HG03571 (cell line): ENCODE data around the gene UROC1.

Experiments
- ATAC-seq: cut with Tn5 transposase; IDR thresholded peaks from one replicate; pipeline ENCODE4 v1.9.1; 2021; ENCODE audit not compliant: unreplicated experiment

The UROC1 gene

GRCh38 chr3:126517986-126518778 lies 609 bp upstream of the UROC1 start:
- no peak for ATAC-seq

GRCh38 chr3:126516936-126517290 lies 660 bp downstream of the UROC1 start:
- ATAC-seq = no peak

GRCh38 chr3:126516152-126516935 lies 1.2 kb downstream of the UROC1 start:
- ATAC-seq = no peak

GRCh38 chr3:126515066-126515706 lies 2.4 kb downstream of the UROC1 start:
- no peak for ATAC-seq

- no peak for ATAC-seq
Measured at GRCh38 chr3:126514161-126514560, 3.4 kb downstream of the UROC1 start.

- ATAC-seq = no peak
Measured at GRCh38 chr3:126512916-126513650, 4.5 kb downstream of the UROC1 start.

GRCh38 chr3:126512026-126512425 lies 5.5 kb downstream of the UROC1 start:
- ATAC-seq = no peak

- ATAC-seq = no peak
Measured at GRCh38 chr3:126511291-126511690, 6.3 kb downstream of the UROC1 start.

- no peak for ATAC-seq
Measured at GRCh38 chr3:126510308-126510910, 7.2 kb downstream of the UROC1 start.

- no peak for ATAC-seq
Measured at GRCh38 chr3:126509597-126510307, 7.8 kb downstream of the UROC1 start.

- ATAC-seq = no peak
Measured at GRCh38 chr3:126508564-126508964, 9.0 kb downstream of the UROC1 start.

GRCh38 chr3:126507886-126508285 lies 9.7 kb downstream of the UROC1 start:
- no peak for ATAC-seq

GRCh38 chr3:126503701-126504100 lies 13.9 kb downstream of the UROC1 start:
- no peak for ATAC-seq

- ATAC-seq = no peak
Measured at GRCh38 chr3:126502656-126503055, 14.9 kb downstream of the UROC1 start.

- no peak for ATAC-seq
Measured at GRCh38 chr3:126501736-126502135, 15.8 kb downstream of the UROC1 start.

GRCh38 chr3:126501054-126501453 lies 16.5 kb downstream of the UROC1 start:
- ATAC-seq = no peak

GRCh38 chr3:126500016-126500415 lies 17.6 kb downstream of the UROC1 start:
- no peak for ATAC-seq

GRCh38 chr3:126499401-126499800 lies 18.2 kb downstream of the UROC1 start:
- no peak for ATAC-seq

GRCh38 chr3:126498929-126499328 lies 18.6 kb downstream of the UROC1 start:
- ATAC-seq = no peak

- no peak for ATAC-seq
Measured at GRCh38 chr3:126498461-126498860, 19.1 kb downstream of the UROC1 start.
